Mesothelial cell of epicardium (in vitro differentiated cells): Measurements from ENCODE around the gene ATP8B1. TPM values are rescaled to one million over a fixed set of nuclear protein-coding genes. Genes with fewer than 3 reads are reported as not detected.

Experiments used
- DNase-seq, 2 experiments: peaks; one replicate each; pipeline ENCODE4 v3.0.0; 2021; ENCODE audit warnings: low spot score in 2 of 2; ENCODE audit not compliant: unreplicated experiment in 2 of 2
- H3K27ac Mint-ChIP-seq: 2 replicates; pipeline ENCODE4 v1.8.0; 2021; ENCODE audit warnings: mixed read lengths
- H3K27me3 Mint-ChIP-seq: 2 replicates; pipeline ENCODE4 v1.8.0; 2021; ENCODE audit warnings: low read depth, mixed read lengths
- H3K36me3 Mint-ChIP-seq: 2 replicates; pipeline ENCODE4 v1.8.0; 2021; ENCODE audit warnings: mixed read lengths
- H3K4me1 Mint-ChIP-seq: 2 replicates; pipeline ENCODE4 v1.8.0; 2021; ENCODE audit warnings: mixed read lengths
- H3K4me3 Mint-ChIP-seq: 2 replicates; pipeline ENCODE4 v1.8.0; 2021; ENCODE audit warnings: mild to moderate bottlenecking, moderate library complexity, mixed read lengths
- H3K9me3 Mint-ChIP-seq: 2 replicates; pipeline ENCODE4 v1.8.0; 2021; ENCODE audit warnings: mixed read lengths
- CTCF ChIP-seq: fragments of 200-600 bp; sonication (generic); IDR thresholded peaks from one replicate; pipeline ENCODE4 v1.5.0; 2021; ENCODE audit warnings: antibody characterized with exemption; ENCODE audit not compliant: unreplicated experiment
- total RNA-seq: library from RNA; stranded (reverse); gene quantifications from 3 replicates; pipeline ENCODE4 v1.2.1, GENCODE V29; 2021

ATP8B1 gene
- total RNA-seq, 1 donor from 2014 or later: 14.1 TPM

GRCh38 chr18:57804557-57804956 lies 1.4 kb upstream of the ATP8B1 start:
- Mint-ChIP-seq H3K27me3 (peaks cover 46% of the 10 kb centered on the region), H3K4me1 (peaks cover 31% of the 10 kb centered on the region), H3K36me3 (no peaks in the 10 kb centered on the region), H3K4me3 (no peak overlapping the region), H3K27ac (no peak overlapping the region), H3K9me3 (no peaks in the 10 kb centered on the region)
- no peak for TF ChIP-seq CTCF
- no peak for DNase-seq

GRCh38 chr18:57802213-57803102 lies 657 bp downstream of the ATP8B1 start:
- DNase-seq: peak in 1 of 2 experiments; percentile 51
- Mint-ChIP-seq H3K4me3 (peak overlapping the region; percentile 87), H3K9me3 (no peaks in the 10 kb centered on the region), H3K27ac (peak overlapping the region; percentile 76), H3K4me1 (peaks cover 27% of the 10 kb centered on the region), H3K27me3 (peaks cover 46% of the 10 kb centered on the region), H3K36me3 (no peaks in the 10 kb centered on the region)
- no peak for TF ChIP-seq CTCF

GRCh38 chr18:57801761-57802212 lies 1.3 kb downstream of the ATP8B1 start:
- no peak for TF ChIP-seq CTCF
- Mint-ChIP-seq H3K27me3 (peaks cover 44% of the 10 kb centered on the region), H3K4me1 (peaks cover 29% of the 10 kb centered on the region), H3K4me3 (peak overlapping the region; percentile 87), H3K9me3 (no peaks in the 10 kb centered on the region), H3K36me3 (no peaks in the 10 kb centered on the region), H3K27ac (peak overlapping the region; percentile 76)
- DNase-seq: peak in 1 of 2 experiments; percentile 44

- H3K4me3 Mint-ChIP-seq: peak overlapping the region; percentile 87
- peak overlapping the region; percentile 13 for H3K27ac Mint-ChIP-seq
- no peak for TF ChIP-seq CTCF
- peaks cover 29% of the 10 kb centered on the region for H3K4me1 Mint-ChIP-seq
- H3K36me3 Mint-ChIP-seq: no peaks in the 10 kb centered on the region
- H3K27me3 Mint-ChIP-seq: peaks cover 43% of the 10 kb centered on the region
- H3K9me3 Mint-ChIP-seq: no peaks in the 10 kb centered on the region
- DNase-seq: no peak
These were observed 1.8 kb downstream of the ATP8B1 start for GRCh38 chr18:57801325-57801724.

- no peak for DNase-seq
- peaks cover 3% of the 10 kb centered on the region for H3K36me3 Mint-ChIP-seq
- peaks cover 30% of the 10 kb centered on the region for H3K27me3 Mint-ChIP-seq
- no peak overlapping the region for H3K27ac Mint-ChIP-seq
- H3K4me3 Mint-ChIP-seq: no peak overlapping the region
- no peaks in the 10 kb centered on the region for H3K9me3 Mint-ChIP-seq
- no peak for TF ChIP-seq CTCF
- peaks cover 28% of the 10 kb centered on the region for H3K4me1 Mint-ChIP-seq
These were observed 4.3 kb downstream of the ATP8B1 start for GRCh38 chr18:57798713-57799373.
